GM13977 (cell line): ENCODE data around the gene NFE2L1.
"Not testable (repeated sequence)": the region's sequence is repeated elsewhere in the genome, so short reads cannot be mapped to it uniquely, and the experiment has no call there.

Source experiments
- DNase-seq: peaks from one replicate; pipeline ENCODE4 v3.0.0; 2012; ENCODE audit warnings: low spot score
- CTCF ChIP-seq: IDR thresholded peaks from 2 replicates; pipeline ENCODE4 v1.5.1; 2012; ENCODE audit warnings: mild to moderate bottlenecking, control low read depth; ENCODE audit not compliant: insufficient read depth; ENCODE audit errors: extremely low read depth, missing control alignments
- in situ Hi-C: fragments of 300-500 bp; cut with MboI; formaldehyde crosslinking; loops from one replicate; pipeline ENCODE4 v1.12.0; 2022; ENCODE audit warnings: low sequenced_read_pairs, low pct_unique_long_range_greater_than_20kb, mixed read lengths, inconsistent platforms; ENCODE audit not compliant: unreplicated experiment

The NFE2L1 gene

GRCh38 chr17:48068491-48068961 is 20.4 kb downstream of the NFE2L1 start:
- in situ Hi-C loops = loop anchor here (5.0 kb wide), 1 partner anchor 41 kb away; no protein-coding TSS in a partner anchor
- no peak for DNase-seq
- no peak for TF ChIP-seq CTCF

GRCh38 chr17:48070195-48070594 is 22.0 kb downstream of the NFE2L1 start:
- DNase-seq = no peak
- no peak for TF ChIP-seq CTCF
- in situ Hi-C loops = no loop called here

- in situ Hi-C loops = no loop called here
- no peak for DNase-seq
- no peak for TF ChIP-seq CTCF
Measured at GRCh38 chr17:48071654-48072053, 23.5 kb downstream of the NFE2L1 start.

GRCh38 chr17:48072811-48073210 is 24.7 kb downstream of the NFE2L1 start:
- in situ Hi-C loops, DNase-seq: not testable (repeated sequence)

- in situ Hi-C loops, DNase-seq: not testable (repeated sequence)
Measured at GRCh38 chr17:48073566-48074094, 25.5 kb downstream of the NFE2L1 start.

- TF ChIP-seq CTCF = peak; percentile 72
- DNase-seq = peak; percentile 56
- in situ Hi-C loops = no loop called here
Measured at GRCh38 chr17:48074322-48075081, 26.3 kb downstream of the NFE2L1 start.

- in situ Hi-C loops, DNase-seq: not testable (repeated sequence)
Measured at GRCh38 chr17:48077152-48077551, 29.0 kb downstream of the NFE2L1 start.

GRCh38 chr17:48081858-48082257 is 33.7 kb downstream of the NFE2L1 start:
- DNase-seq = no peak
- in situ Hi-C loops = no loop called here
- TF ChIP-seq CTCF = no peak
